ENCODE data around the gene COX8C. TPM values are rescaled to one million over a fixed set of nuclear protein-coding genes. Genes with fewer than 3 reads are reported as not detected.
A peak's percentile ranks its signal among the peaks of the same experiment; 100 is the strongest.

The COX8C gene
- 0.73 to 1.2 TPM in 2 of 3 replicates, not detected in the other for total RNA-seq

GRCh38 chr14:93346926-93347721 is at the start of gene COX8C:
COX8C (plus strand) TSS chr14:93347182; CDS start chr14:93347269, 87 bp downstream.
- Mint-ChIP-seq H3K4me1 (peaks cover 2% of the 10 kb centered on the region), H3K4me3 (no peak within 1 kb of the TSS), H3K9me3 (peaks cover 23% of the 10 kb centered on the region), H3K27ac (no peak within 1 kb of the TSS), H3K27me3 (ENCODE audit: low read depth) (no peaks in the 10 kb centered on the region), H3K36me3 (peaks cover 5% of the 10 kb centered on the region)
- TF ChIP-seq CTCF (IDR thresholded peaks at IDR 0.05; ENCODE audit: unreplicated experiment): no peak
- DNase-seq (ENCODE audit: low spot score in 2 of 2, unreplicated experiment in 2 of 2): no peak

GRCh38 chr14:93299416-93299815 is 47.6 kb upstream of the COX8C start:
- Mint-ChIP-seq H3K4me1 (peaks cover 36% of the 10 kb centered on the region), H3K27ac (peak overlapping the region; percentile 39), H3K27me3 (ENCODE audit: low read depth) (no peaks in the 10 kb centered on the region)

GRCh38 chr14:93299866-93300265 is 47.1 kb upstream of the COX8C start:
- H3K27ac Mint-ChIP-seq: no peak overlapping the region
- H3K27me3 Mint-ChIP-seq (ENCODE audit: low read depth): no peaks in the 10 kb centered on the region
- no peaks in the 10 kb centered on the region for H3K36me3 Mint-ChIP-seq
- no peaks in the 10 kb centered on the region for H3K9me3 Mint-ChIP-seq
- DNase-seq (ENCODE audit: low spot score in 2 of 2, unreplicated experiment in 2 of 2): no peak
- TF ChIP-seq CTCF (IDR thresholded peaks at IDR 0.05; ENCODE audit: unreplicated experiment): no peak
- no peak overlapping the region for H3K4me3 Mint-ChIP-seq
- peaks cover 36% of the 10 kb centered on the region for H3K4me1 Mint-ChIP-seq

More at GRCh38 chr14:93299416-93299815, 47.6 kb upstream of the COX8C start:
- H3K4me3 Mint-ChIP-seq: no peak overlapping the region
- H3K36me3 Mint-ChIP-seq: peaks cover 3% of the 10 kb centered on the region
- no peaks in the 10 kb centered on the region for H3K9me3 Mint-ChIP-seq
- no peak for DNase-seq (ENCODE audit: low spot score in 2 of 2, unreplicated experiment in 2 of 2)
- TF ChIP-seq CTCF (IDR thresholded peaks at IDR 0.05; ENCODE audit: unreplicated experiment): no peak

GRCh38 chr14:93301821-93302447 is 45.0 kb upstream of the COX8C start:
- no peak for TF ChIP-seq CTCF (IDR thresholded peaks at IDR 0.05; ENCODE audit: unreplicated experiment)
- peak in 1 of 2 experiments; percentile 43 for DNase-seq (ENCODE audit: low spot score in 2 of 2, unreplicated experiment in 2 of 2)
- no peaks in the 10 kb centered on the region for H3K9me3 Mint-ChIP-seq
- peak overlapping the region; percentile 87 for H3K27ac Mint-ChIP-seq
- H3K4me3 Mint-ChIP-seq: no peak overlapping the region
- peaks cover 37% of the 10 kb centered on the region for H3K4me1 Mint-ChIP-seq
- no peaks in the 10 kb centered on the region for H3K36me3 Mint-ChIP-seq
- H3K27me3 Mint-ChIP-seq (ENCODE audit: low read depth): no peaks in the 10 kb centered on the region

GRCh38 chr14:93302688-93303581 is 44.0 kb upstream of the COX8C start:
- H3K27ac Mint-ChIP-seq: peak overlapping the region; percentile 66
- no peaks in the 10 kb centered on the region for H3K9me3 Mint-ChIP-seq
- DNase-seq (ENCODE audit: low spot score in 2 of 2, unreplicated experiment in 2 of 2): no peak
- TF ChIP-seq CTCF (IDR thresholded peaks at IDR 0.05; ENCODE audit: unreplicated experiment): no peak
- no peaks in the 10 kb centered on the region for H3K27me3 Mint-ChIP-seq (ENCODE audit: low read depth)
- no peaks in the 10 kb centered on the region for H3K36me3 Mint-ChIP-seq
- no peak overlapping the region for H3K4me3 Mint-ChIP-seq
- H3K4me1 Mint-ChIP-seq: peaks cover 39% of the 10 kb centered on the region
